OCI-LY3 (cell line): ENCODE data around the gene NDST1.

Experiments
- CTCF ChIP-seq: fragments of 200-600, 300-600 bp; sonication (generic); IDR thresholded peaks from 2 replicates; pipeline ENCODE4 v1.5.1; 2014; ENCODE audit warnings: antibody characterized with exemption, low read length, low read depth
- EZH2phosphoT487 ChIP-seq: fragments of 200-600 bp; shearing (Covaris generic); IDR thresholded peaks from 2 replicates; pipeline ENCODE4 v1.6.1; 2018; ENCODE audit warnings: antibody characterized with exemption, mixed run types, low read depth

GRCh38 chr5:150583541-150584225 lies 75.8 kb downstream of the NDST1 start:
- TF ChIP-seq CTCF (no peak), EZH2phosphoT487 (no peak)
